Measurements from ENCODE around the gene PCDHA11. TPM values are rescaled to one million over a fixed set of nuclear protein-coding genes. Genes with fewer than 3 reads are reported as not detected.
A peak's percentile ranks its signal among the peaks of the same experiment; 100 is the strongest.
"Not testable (repeated sequence)": the region's sequence is repeated elsewhere in the genome, so short reads cannot be mapped to it uniquely, and the experiment has no call there.

The PCDHA11 gene
- total and polyA plus RNA-seq, 3 donors from 2014 or later = 2.7 to 4.6 (median 2.9) TPM

- Histone ChIP-seq H3K4me3 (peak within 1 kb of the TSS; percentile 6 to 33), H3K36me3 (ENCODE audit: low read depth, missing control alignments) (no peaks in the 10 kb centered on the region), H3K27ac (no peak within 1 kb of the TSS), H3K9me3 (no peaks in the 10 kb centered on the region), H3K27me3 (no peaks in the 10 kb centered on the region), H3K4me1 (no peaks in the 10 kb centered on the region)
- no peak for DNase-seq
- WGBS, 2 donors = 12 to 18% methylated on average over 19 to 27 of the region's 27 CpGs
- intact Hi-C loops (cut with DNase I; ENCODE audit: low total_unique reads) = no loop called here
- TF ChIP-seq POLR2A (IDR thresholded peaks at IDR 0.05) = no peak
- peak in 2 of 3 experiments; percentile 5 to 13 for TF ChIP-seq CTCF (IDR thresholded peaks at IDR 0.05)
Measured at GRCh38 chr5:140827704-140828361, 40.9 kb upstream of the PCDHA11 start, which contains the start of gene PCDHA6. Gene PCDHA6 (plus strand): TSS chr5:140827960. CDS start chr5:140828092, 132 bp downstream.

- no peaks in the 10 kb centered on the region for H3K9me3 ChIP-seq
Measured at GRCh38 chr5:140828362-140828737, 40.4 kb upstream of the PCDHA11 start.

GRCh38 chr5:140829511-140830501 lies 39.0 kb upstream of the PCDHA11 start:
- H3K4me3 ChIP-seq; H3K4me1 ChIP-seq; H3K27ac ChIP-seq; H3K9me3 ChIP-seq; DNase-seq; H3K36me3 ChIP-seq (ENCODE audit: low read depth, missing control alignments); H3K27me3 ChIP-seq; intact Hi-C loops (cut with DNase I; ENCODE audit: low total_unique reads): not testable (repeated sequence)
- 24 to 33% methylated on average over 23 to 98 of the region's 106 CpGs for WGBS, 2 donors

More at GRCh38 chr5:140828362-140828737, 40.4 kb upstream of the PCDHA11 start:
- Histone ChIP-seq H3K27ac (no peak overlapping the region), H3K4me3 (peak overlapping the region in 1 of 2 donors; percentile 33), H3K4me1 (no peaks in the 10 kb centered on the region), H3K27me3 (no peaks in the 10 kb centered on the region), H3K36me3 (ENCODE audit: low read depth, missing control alignments) (no peaks in the 10 kb centered on the region)
- intact Hi-C loops (cut with DNase I; ENCODE audit: low total_unique reads) = no loop called here
- no peak for TF ChIP-seq CTCF (IDR thresholded peaks at IDR 0.05)
- no peak for TF ChIP-seq POLR2A (IDR thresholded peaks at IDR 0.05)
- DNase-seq = no peak
- 9 to 11% methylated on average over 17 to 18 of the region's 18 CpGs for WGBS, 2 donors

DNA sequence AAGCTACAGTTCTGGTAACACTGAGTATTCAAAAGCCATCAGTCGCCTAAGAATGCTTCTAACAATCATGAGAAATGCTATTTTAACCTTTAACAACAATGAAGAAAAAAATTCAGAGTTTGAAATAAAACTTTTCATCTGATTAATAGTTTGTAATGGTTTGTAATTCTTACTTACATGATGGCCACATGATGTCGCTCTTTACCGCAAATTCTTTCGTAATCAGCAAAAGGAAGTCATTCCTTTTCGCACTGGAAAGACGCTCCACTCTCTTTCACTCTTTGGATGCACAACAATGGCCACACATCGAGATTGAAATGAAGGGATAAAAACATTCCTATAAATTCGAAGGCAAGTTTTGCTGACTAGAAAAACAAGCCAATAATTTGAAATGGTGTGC lies 34.8 kb upstream of the PCDHA11 start, which contains the start of gene PCDHA7:
PCDHA7 (plus strand) TSS at position 277 of the 400 bp plus-strand sequence; CDS start at position 392, 115 bp downstream.
- H3K36me3 ChIP-seq (ENCODE audit: low read depth, missing control alignments) = no peaks in the 10 kb centered on the region
- intact Hi-C loops (cut with DNase I; ENCODE audit: low total_unique reads) = no loop called here
- no peak within 1 kb of the TSS for H3K4me3 ChIP-seq

DNA sequence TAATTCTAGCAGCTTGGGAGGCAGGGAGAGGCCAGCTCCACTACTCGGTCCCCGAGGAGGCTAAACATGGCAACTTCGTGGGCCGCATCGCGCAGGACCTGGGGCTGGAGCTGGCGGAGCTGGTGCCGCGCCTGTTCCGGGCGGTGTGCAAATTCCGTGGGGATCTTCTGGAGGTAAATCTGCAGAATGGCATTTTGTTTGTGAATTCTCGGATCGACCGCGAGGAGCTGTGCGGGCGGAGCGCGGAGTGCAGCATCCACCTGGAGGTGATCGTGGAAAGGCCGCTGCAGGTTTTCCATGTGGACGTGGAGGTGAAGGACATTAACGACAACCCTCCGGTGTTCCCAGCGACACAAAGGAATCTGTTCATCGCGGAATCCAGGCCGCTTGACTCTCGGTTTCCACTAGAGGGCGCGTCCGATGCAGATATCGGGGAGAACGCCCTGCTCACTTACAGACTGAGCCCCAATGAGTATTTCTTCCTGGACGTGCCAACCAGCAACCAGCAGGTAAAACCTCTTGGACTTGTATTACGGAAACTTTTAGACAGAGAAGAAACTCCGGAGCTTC lies 34.2 kb upstream of the PCDHA11 start:
- H3K27me3 ChIP-seq; H3K4me3 ChIP-seq; H3K36me3 ChIP-seq (ENCODE audit: low read depth, missing control alignments); H3K9me3 ChIP-seq; DNase-seq; H3K4me1 ChIP-seq; H3K27ac ChIP-seq; intact Hi-C loops (cut with DNase I; ENCODE audit: low total_unique reads): not testable (repeated sequence)
- WGBS, 2 donors = 10 to 18% methylated on average over 26 of the region's 38 CpGs

More for the DNA sequence above, 34.8 kb upstream of the PCDHA11 start, which contains the start of gene PCDHA7:
- WGBS, 2 donors = 2 to 9% methylated on average over 8 of the region's 8 CpGs
- TF ChIP-seq POLR2A (IDR thresholded peaks at IDR 0.05) (no peak), CTCF (IDR thresholded peaks at IDR 0.05) (peak in 1 of 3 experiments; percentile 5)
- no peaks in the 10 kb centered on the region for H3K4me1 ChIP-seq
- DNase-seq = no peak
- no peak within 1 kb of the TSS for H3K27ac ChIP-seq
- H3K9me3 ChIP-seq = no peaks in the 10 kb centered on the region
- no peaks in the 10 kb centered on the region for H3K27me3 ChIP-seq
